MM.1S (cell line): ENCODE data around the gene OTOP3.
"Not testable (repeated sequence)": the region's sequence is repeated elsewhere in the genome, so short reads cannot be mapped to it uniquely, and the experiment has no call there.

ENCODE experiments used
- EZH2phosphoT487 ChIP-seq: fragments of 300-600 bp; sonication (generic); IDR thresholded peaks from 2 replicates; pipeline ENCODE4 v1.6.1; 2018; ENCODE audit warnings: antibody characterized with exemption, low read length
- TF ChIP-seq, protein P1 (sequence below): fragments of 300-600 bp; sonication (generic); IDR thresholded peaks from 2 replicates; pipeline ENCODE4 v1.5.1; 2016; ENCODE audit warnings: antibody characterized with exemption, low read length, mixed read lengths

DNA sequence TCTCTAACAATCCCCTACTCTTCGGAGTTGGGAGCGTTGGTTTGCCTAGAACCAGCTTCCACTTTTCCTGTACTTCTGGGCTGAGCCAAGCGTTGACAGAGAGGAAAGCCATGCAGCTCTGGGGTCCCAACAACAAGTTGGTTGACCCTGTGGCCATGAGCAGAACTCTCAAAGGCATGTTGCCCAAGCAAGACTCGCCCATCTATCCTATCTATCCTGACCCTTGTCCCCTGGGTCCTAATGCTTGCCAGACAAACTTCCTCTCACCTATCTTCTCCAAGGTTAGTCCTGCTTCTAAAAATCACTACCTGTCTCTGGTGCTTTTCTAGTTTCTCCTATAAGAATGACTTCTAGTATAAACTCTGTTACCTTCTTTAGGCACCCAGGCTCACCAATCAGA is 26.6 kb upstream of the OTOP3 start:
- TF ChIP-seq, protein P1, sequence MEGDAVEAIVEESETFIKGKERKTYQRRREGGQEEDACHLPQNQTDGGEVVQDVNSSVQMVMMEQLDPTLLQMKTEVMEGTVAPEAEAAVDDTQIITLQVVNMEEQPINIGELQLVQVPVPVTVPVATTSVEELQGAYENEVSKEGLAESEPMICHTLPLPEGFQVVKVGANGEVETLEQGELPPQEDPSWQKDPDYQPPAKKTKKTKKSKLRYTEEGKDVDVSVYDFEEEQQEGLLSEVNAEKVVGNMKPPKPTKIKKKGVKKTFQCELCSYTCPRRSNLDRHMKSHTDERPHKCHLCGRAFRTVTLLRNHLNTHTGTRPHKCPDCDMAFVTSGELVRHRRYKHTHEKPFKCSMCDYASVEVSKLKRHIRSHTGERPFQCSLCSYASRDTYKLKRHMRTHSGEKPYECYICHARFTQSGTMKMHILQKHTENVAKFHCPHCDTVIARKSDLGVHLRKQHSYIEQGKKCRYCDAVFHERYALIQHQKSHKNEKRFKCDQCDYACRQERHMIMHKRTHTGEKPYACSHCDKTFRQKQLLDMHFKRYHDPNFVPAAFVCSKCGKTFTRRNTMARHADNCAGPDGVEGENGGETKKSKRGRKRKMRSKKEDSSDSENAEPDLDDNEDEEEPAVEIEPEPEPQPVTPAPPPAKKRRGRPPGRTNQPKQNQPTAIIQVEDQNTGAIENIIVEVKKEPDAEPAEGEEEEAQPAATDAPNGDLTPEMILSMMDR: not testable (repeated sequence)
- not testable (repeated sequence) for TF ChIP-seq EZH2phosphoT487
